Prostate gland (tissue), 2 donors: ENCODE measurements around the gene CPZ. TPM values are rescaled to one million over a fixed set of nuclear protein-coding genes. Genes with fewer than 3 reads are reported as not detected.

Source experiments
- DNase-seq: peaks from one replicate; pipeline ENCODE4 v3.0.0-alpha.2; 2019; ENCODE audit warnings: low spot score
- H3K27ac ChIP-seq, 2 donors: fragments of 200-600 bp; sonication (generic); 2 replicates each; pipeline ENCODE4 v1.5.1; 2017 to 2019
- H3K27me3 ChIP-seq: fragments of 200-600 bp; sonication (generic); replicated peaks from 2 replicates; pipeline ENCODE4 v1.5.1; 2019; ENCODE audit not compliant: insufficient read depth
- H3K36me3 ChIP-seq, 2 donors: fragments of 200-600 bp; sonication (generic); 1 replicate in 1 of 2; 2 replicates in 1 of 2; pipeline versions ENCODE4 v1.5.1 to v1.8.1; 2017 to 2019
- H3K4me1 ChIP-seq: fragments of 200-600 bp; sonication (generic); replicated peaks from 2 replicates; pipeline ENCODE4 v1.5.1; 2019
- H3K4me3 ChIP-seq, 2 donors: fragments of 200-600 bp; sonication (generic); 2 replicates each; pipeline ENCODE4 v1.5.1; 2017 to 2019
- H3K9me3 ChIP-seq: fragments of 200-600 bp; sonication (generic); 2 replicates; pipeline ENCODE4 v1.5.1; 2017
- CTCF ChIP-seq, 4 experiments: fragments of 200-600 bp in 2 of 4; fragments of 450-650 bp in 2 of 4; sonication (generic) in 2 of 4; IDR thresholded peaks; 1 replicate in 3 of 4; 2 replicates in 1 of 4; pipeline ENCODE4 v1.5.1; 2016 to 2019; ENCODE audit warnings: antibody characterized with exemption in 4 of 4, mild to moderate bottlenecking in 2 of 4, moderate library complexity in 2 of 4
- POLR2A ChIP-seq: fragments of 450-650 bp; IDR thresholded peaks from one replicate; pipeline ENCODE4 v1.6.1; 2016; ENCODE audit warnings: antibody characterized with exemption, mild to moderate bottlenecking
- POLR2AphosphoS5 ChIP-seq: sonication (generic); formaldehyde crosslinking; IDR thresholded peaks from one replicate; pipeline ENCODE4 v1.6.1; 2017; ENCODE audit warnings: antibody characterized with exemption
- whole genome bisulfite sequencing: methylation state at CpG from one replicate; pipeline ENCODE4 v1.1.5; 2018; 5-methylcytosine and 5-hydroxymethylcytosine counted together
- intact Hi-C: fragments of 100-400 bp; cut with DNase I; formaldehyde crosslinking; loops from one replicate; pipeline ENCODE4 v1.14.2; 2022
- total RNA-seq, 2 donors: library from RNA; depleted of rRNA; stranded (reverse); fragments of >200 nt; gene quantifications; one replicate each; pipeline ENCODE4 v1.1.0, GENCODE V29; 2016

The CPZ gene
- total RNA-seq, 2 donors from 2014 or later, result 0.73 to 15.1 TPM

DNA sequence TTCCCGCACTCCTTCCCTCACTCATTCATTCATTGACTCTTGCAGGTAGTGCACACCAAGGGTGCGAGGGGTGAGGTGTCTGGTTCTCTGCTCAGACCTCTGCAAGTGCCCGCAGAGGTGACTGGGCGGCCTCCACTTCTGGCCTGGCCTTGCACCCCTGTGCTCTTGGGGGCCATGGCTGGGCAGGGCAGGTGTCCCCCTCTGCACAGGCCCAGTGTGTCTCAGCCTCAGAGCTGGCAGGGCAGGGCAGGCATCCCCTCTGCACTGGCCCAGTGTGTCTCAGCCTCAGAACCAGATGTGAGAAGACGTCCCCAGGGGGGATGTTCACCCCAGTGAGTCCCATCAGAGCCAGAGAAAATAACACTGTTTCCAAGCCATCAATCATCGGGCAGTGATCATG is 16.8 kb downstream of the CPZ start:
- no peak overlapping the region for H3K27ac ChIP-seq
- TF ChIP-seq POLR2A (no peak), CTCF (IDR thresholded peaks at IDR 0.05) (no peak), POLR2AphosphoS5 (no peak)
- peaks cover 3% of the 10 kb centered on the region for H3K27me3 ChIP-seq
- 91% methylated on average over 6 of the region's 6 CpGs for WGBS
- H3K9me3 ChIP-seq, result no peaks in the 10 kb centered on the region
- H3K36me3 ChIP-seq, result no peaks in the 10 kb centered on the region
- no peak overlapping the region for H3K4me3 ChIP-seq
- intact Hi-C loops, result loop anchor here (10.0 kb wide), 2 partner anchors 275 to 305 kb away; no protein-coding TSS in a partner anchor
- H3K4me1 ChIP-seq, result no peaks in the 10 kb centered on the region
- DNase-seq, result no peak

- Histone ChIP-seq H3K27ac (no peak overlapping the region), H3K27me3 (peaks cover 3% of the 10 kb centered on the region), H3K9me3 (no peaks in the 10 kb centered on the region), H3K4me1 (no peaks in the 10 kb centered on the region), H3K36me3 (no peaks in the 10 kb centered on the region), H3K4me3 (no peak overlapping the region)
- no peak for DNase-seq
- 74% methylated on average over 9 of the region's 9 CpGs for WGBS
- TF ChIP-seq POLR2AphosphoS5, result no peak
- no peak for TF ChIP-seq POLR2A
- TF ChIP-seq CTCF (IDR thresholded peaks at IDR 0.05), result no peak
- intact Hi-C loops, result loop anchor here (10.0 kb wide), 2 partner anchors 275 to 305 kb away; no protein-coding TSS in a partner anchor
These were observed 17.3 kb downstream of the CPZ start for GRCh38 chr4:8609824-8610350.

- no peak for DNase-seq
- 79% methylated on average over 8 of the region's 8 CpGs for WGBS
- Histone ChIP-seq H3K27me3 (peaks cover 3% of the 10 kb centered on the region), H3K36me3 (no peaks in the 10 kb centered on the region), H3K27ac (no peak overlapping the region), H3K4me1 (no peaks in the 10 kb centered on the region), H3K4me3 (no peak overlapping the region), H3K9me3 (no peaks in the 10 kb centered on the region)
- TF ChIP-seq POLR2A, result no peak
- no peak for TF ChIP-seq POLR2AphosphoS5
- TF ChIP-seq CTCF (IDR thresholded peaks at IDR 0.05), result no peak
- intact Hi-C loops, result no loop called here
These were observed 18.5 kb downstream of the CPZ start for GRCh38 chr4:8610858-8611616.

DNA sequence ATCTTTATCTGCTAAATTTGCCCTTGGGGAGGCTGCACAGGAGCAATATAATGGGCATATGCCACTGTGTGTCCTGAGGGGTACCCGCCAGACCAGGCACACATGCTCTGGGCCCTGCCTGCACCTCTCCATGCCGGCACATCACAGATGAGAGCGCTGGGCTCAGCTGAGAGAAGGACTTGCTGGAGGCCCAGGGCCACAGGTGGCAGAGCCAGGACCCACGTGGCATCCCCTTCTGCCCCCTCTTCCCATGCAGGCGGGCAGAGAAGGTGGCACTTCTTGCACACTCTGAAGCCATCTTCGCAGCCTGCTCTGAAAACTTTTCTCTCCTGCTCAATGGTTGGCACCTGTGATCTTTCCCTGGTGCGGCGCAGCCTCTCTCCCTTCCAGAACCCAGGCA is 20.1 kb downstream of the CPZ start:
- Histone ChIP-seq H3K27me3 (peaks cover 3% of the 10 kb centered on the region), H3K4me1 (no peaks in the 10 kb centered on the region), H3K4me3 (no peak overlapping the region), H3K9me3 (no peaks in the 10 kb centered on the region), H3K27ac (no peak overlapping the region), H3K36me3 (no peaks in the 10 kb centered on the region)
- intact Hi-C loops, result no loop called here
- WGBS, result 92% methylated on average over 8 of the region's 8 CpGs
- no peak for DNase-seq
- TF ChIP-seq CTCF (IDR thresholded peaks at IDR 0.05) (no peak), POLR2AphosphoS5 (no peak), POLR2A (no peak)
